Nucleus accumbens (tissue), 56 donors: ENCODE data around the gene CHD2.

Experiments
- DNase-seq, 56 donors: peaks; one replicate each; lab custom pipeline; 2025; lab: John Stamatoyannopoulos, UW

CHD2 gene

DNA sequence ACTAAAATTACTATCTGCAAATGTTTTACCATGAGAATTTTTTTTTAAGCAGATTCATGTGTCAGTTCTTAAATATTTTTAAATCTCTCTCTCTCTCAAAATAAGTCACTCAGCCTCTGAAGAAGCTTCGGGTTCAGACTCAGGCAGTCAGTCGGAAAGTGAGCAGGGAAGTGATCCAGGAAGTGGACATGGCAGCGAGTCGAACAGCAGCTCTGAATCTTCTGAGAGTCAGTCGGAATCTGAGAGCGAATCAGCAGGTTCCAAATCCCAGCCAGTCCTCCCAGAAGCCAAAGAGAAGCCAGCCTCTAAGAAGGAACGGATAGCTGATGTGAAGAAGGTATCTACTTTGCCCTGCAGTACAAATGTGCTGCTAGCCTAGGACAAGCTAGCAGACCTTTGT is 24.1 kb downstream of the CHD2 start:
- DNase-seq = peak in 4 of 56 donors; percentile 9 to 19 (median 16)

DNA sequence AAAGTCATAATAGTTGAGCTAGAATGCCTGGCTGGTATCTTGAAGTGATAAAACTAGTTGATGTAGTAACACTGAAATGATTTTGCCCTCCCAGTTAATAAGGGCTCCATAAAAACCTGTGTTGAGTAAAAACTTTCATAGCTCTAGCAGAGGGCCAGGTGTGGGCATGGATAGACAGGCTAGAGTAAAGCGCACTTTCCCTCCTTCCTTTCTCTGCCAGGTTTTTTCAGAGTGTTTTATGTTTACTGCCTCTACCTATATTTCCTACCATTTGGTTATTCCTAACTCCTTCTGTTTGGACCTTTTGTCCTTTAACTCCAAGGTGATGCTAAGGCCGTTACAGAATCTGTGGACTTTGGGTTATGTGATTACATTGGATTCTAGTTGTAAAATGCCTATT is 25.3 kb downstream of the CHD2 start:
- no peak for DNase-seq

DNA sequence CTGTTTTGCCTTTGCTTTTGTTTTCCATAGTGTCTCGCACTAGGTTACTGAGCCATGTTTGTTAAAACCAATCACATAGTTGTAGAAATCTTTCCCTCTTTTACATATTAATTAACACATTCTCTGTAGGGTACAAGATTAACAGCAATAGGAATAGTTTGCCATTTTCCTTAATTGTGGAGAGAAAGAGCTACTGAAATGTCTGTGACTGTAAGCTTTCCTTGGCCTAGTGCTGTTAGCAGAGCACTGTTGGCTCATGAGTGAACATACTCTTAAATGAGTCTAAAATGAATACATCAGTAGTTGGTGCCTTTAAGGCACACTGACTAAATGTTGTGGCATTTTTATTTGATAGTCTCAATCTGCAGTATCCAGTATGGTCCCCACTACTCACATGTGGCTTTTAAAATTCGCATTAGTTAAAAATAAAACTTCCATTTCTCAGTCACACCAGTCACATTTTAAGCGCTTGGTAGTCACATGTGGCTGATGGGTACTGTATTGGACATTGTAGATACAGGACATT is 28.2 kb downstream of the CHD2 start:
- DNase-seq = no peak

DNA sequence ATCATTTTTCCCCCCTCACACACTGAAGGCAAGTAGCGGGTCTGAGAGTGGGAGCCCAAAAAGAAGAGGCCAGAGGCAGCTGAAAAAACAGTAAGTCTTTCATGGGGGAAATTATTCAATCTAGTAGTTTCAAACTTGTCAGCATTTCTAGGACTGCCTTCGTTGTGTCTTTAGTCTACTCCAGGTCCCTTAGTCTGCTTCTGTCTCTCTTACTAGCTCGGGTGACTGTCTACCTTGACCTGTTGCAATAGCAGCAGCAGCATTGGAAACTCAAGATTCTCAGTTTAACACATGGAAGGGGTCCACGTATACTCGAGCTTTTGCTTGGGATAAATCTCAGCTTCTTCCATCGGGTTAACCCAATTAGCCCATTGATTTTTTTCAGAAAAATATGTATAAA is 28.9 kb downstream of the CHD2 start:
- DNase-seq = no peak

DNA sequence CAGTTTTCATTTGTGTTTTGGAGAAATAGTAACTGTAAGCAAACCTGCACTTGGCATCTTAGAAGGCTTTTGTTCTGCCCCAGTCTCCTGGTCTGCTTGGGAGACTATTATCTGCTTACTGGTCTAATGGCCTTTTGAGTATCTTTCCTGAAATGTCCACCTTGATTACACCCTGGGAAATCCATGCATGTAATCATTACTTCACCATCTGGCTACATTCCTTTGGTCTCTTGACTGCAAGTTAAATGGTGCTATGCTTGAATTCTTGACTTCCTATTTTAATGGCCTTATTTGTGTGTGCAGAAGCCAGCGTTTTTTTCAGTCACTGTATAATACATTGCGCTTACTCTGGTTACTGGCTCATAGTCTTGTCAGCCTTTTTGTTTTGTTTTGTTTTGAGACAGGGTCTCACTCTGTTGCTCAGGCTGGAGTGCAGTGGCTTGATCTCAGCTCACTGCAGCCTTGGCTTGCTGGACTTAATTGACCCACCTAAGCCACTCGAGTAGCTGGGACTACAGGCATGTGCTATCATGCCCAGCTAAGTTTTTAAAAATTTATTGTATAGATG is 30.0 kb downstream of the CHD2 start:
- DNase-seq = no peak

DNA sequence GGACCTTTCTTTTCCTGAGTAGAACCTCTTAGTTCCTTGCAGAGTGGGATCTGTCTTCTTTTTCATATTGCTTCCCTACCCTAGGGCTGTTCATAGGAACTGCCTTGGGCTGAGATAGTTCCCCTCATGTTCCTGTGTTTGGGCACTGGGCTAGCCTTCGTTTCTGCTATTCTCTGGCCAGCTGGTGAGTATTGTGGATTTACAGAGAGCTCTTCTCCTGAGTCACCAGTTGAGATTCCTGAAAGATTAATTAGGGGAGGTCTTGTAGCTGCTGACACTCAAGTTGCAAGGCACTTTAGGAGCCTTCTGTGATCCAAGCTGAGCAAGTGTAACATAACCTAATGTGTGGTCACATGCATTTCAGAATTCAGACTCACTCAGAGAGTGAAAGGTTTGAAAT is 30.7 kb downstream of the CHD2 start:
- no peak for DNase-seq

DNA sequence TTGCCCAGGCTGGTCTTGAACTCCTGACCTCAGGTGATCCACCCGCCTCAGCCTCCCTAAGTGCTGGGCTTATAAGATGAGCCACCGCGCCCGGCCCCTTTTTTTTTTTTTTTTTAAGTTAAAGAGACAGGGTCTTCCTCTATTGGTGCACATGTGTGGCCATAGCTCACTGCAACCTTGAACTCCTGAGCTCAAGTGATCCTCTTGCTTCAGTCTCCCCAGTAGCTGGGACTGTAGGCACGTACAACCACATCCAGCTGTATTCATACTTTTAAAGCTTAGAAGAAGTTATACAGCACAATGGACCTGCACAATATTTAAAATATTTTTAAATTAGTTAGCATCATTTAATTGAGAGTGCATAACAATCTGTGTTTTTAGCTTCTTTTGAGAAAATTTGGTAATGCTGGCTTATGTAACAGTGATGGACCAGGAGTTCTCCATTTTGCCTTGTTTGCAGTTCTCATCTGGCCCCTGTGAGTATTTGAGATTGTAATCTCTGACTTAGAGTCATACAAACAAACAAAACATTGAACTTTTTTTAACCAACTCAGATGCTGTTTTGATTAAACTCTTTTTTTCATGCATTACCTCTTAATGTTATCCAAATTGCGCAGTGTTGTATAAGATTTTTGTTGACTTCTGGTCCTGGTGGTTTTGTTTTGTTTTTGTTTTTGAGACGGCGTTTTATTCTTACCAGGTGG is 33.0 kb downstream of the CHD2 start:
- no peak for DNase-seq

DNA sequence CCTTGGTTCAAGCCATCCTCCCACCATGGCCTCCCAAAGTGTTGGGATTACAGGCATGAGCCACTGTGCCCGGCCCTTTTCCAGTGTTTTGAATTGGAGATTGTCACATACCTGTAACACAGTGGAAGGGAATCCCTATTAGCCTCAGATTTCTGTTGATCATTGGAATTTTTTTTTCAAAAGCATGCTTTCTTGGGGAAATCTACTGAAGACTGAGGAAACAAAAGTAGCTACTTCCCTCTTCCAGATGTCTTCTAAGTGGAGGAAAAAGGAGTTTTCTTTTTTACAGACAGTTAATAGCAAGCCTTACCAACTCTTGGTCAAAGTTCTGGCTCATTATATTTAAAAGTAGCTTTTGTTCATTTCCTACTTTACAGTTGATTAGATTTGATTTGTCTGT is 33.7 kb downstream of the CHD2 start:
- DNase-seq = no peak

DNA sequence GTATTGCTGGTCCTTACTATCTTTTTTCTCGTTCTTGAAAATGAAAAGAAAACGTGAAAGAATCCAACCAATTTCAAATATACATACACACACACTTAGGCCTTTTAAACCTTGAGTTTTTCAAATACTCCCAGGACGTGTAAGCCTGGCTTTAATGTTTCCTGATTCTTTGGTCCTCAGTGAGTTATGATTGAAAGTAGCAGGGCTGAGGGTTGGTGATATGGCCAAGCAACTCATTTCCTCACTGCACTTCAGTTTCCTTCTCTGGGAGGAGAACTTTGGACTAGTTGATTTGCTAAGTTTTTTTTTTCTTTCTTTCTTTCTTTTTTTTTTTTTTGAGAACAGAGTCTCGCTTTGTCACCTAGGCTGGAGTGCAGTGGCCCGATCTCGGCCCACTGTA is 34.6 kb downstream of the CHD2 start:
- DNase-seq = no peak

DNA sequence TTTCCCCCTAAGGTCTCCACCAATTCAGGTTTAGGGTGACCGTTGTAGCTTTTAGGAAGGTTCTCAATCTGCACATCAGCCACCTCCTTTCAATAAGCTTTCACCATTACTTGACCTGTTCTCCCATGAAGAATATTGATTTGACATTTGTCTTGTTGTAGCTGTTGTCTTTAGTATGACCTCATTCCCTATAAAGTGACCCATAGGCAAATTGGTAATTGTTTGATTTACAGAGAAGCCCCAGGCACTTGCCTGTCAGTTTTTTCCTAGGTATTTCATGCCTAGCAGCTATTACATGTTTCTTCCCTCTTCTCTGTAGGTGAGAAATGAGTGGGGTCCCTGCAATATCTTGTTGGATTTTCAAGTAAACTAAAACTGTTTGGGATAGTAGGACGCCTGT is 36.0 kb downstream of the CHD2 start:
- no peak for DNase-seq

DNA sequence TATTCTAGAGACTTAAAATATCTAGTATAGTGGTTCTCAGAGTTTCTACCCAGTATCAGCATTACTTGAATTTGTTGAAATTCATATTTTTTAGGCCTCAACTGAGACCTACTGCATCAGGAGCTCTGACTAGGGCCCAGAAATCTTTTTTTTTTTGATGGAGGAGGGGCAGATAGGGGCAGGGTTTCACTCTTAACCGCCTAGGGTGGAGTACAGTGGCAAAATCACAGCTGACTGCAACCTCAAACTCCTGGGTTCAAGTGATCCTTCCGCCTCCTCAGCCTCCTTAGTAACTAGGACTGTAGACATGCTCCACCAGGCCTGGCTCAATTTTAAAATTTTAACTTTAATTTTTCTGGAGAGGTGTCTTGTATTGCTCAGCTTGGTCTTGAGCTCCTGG is 36.6 kb downstream of the CHD2 start:
- DNase-seq = no peak

DNA sequence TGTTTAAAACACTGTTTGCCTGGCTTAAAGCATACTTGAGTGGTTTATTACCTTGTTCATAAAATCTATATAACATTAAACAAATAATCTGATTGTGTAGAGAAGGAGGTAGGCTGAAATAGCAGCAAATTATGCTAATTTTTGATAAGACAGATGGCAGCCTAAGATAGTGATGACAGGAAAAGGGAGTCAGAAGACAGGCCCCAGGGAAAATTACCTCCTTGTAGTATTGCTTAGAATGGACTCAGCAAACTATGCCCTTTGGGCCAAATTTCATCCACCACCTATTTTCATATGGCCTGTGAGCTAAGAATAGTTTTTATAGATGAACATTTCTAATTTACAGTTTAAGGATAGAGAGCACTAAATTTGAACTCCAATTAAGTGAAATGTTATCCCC is 37.8 kb downstream of the CHD2 start:
- no peak for DNase-seq

DNA sequence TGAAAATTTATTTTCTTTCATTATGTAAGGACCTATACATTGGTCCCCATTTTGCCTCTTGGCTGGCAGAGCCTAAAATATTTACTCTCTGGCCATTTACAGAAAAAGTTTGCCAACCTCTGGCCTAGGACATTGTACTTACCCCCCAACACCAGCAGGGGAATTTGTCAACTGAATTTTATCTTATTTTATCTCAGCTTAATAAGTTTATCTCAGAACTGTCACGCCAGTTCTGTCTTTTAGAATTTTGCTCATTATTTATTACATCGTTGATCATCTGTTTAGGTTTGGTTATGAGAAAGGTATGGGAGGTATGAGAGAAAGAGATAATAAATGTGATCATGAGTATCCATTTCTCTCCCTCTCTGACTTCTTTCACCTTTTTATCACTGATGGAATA is 38.3 kb downstream of the CHD2 start:
- no peak for DNase-seq

DNA sequence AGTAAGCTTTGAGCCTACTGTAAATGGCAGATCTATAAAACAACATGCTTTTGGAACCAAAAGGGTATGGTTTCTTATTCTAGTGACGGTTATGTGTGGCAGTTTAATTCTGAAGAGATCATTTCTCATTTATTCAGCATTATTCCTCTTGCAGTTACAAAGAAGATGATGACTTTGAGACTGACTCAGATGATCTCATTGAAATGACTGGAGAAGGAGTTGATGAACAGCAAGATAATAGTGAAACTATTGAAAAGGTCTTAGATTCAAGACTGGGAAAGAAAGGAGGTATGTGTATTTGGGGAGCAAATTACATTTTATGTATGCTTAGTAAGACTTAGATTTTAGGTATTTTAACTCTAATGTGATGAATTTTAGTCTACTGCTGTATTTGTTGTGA is 41.5 kb downstream of the CHD2 start:
- DNase-seq = no peak

DNA sequence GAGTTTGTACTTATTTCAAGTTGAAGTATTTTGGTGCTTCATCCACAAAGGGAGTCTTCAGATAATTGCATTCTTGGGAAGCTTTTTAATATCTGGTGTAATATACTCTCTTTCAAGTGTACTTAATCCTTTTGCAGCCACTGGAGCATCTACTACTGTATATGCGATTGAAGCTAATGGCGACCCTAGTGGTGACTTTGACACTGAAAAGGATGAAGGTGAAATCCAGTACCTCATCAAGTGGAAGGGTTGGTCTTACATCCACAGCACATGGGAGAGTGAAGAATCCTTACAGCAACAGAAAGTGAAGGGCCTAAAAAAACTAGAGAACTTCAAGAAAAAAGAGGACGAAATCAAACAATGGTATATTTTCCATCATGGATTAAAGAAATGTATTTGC is 42.6 kb downstream of the CHD2 start:
- no peak for DNase-seq

DNA sequence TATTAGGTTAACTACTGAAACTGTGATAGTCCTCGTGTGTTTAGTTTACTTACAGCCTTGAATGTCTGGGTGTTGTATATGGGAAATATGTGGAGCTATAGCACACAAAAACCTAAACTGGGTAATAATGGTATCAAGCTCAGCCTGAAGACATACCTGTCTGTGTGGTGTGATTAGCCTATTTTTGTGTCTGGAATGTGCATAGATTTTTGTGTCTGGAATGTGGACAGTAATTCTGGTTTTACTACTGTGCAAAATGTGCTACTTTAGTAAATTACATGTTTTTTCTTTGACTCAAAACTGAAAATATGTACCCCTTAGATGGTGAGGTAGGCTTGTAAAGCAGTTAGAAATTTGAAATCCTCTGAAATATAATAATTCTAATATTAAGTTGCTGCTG is 43.5 kb downstream of the CHD2 start:
- no peak for DNase-seq

DNA sequence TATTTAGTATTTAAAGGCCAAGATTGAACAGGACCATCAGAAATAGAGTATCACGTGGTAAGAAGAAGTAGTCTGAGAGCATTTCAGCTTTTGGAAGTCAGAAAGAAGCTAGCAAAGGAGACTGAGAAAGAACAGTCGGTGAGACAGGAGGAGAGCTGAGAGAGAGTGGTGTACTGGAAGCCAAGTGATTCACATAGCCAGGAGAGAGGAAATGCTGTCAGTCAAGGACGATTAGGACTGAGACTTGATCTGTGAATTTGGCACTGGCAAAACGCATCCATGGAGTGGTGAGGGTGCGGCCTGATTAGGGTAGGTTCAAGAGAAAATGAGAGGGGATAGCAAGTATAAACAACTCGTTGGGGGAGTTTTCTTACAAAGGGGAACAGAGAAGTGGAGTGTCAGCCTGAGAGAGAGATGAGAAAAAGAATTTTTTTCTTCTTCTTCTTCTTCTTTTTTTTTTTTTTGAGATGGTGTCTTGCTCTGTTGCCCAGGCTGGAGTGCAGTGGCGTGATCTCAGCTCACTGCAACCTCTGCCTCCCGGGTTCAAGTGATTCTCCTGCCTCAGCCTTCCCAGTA is 44.9 kb downstream of the CHD2 start:
- no peak for DNase-seq

DNA sequence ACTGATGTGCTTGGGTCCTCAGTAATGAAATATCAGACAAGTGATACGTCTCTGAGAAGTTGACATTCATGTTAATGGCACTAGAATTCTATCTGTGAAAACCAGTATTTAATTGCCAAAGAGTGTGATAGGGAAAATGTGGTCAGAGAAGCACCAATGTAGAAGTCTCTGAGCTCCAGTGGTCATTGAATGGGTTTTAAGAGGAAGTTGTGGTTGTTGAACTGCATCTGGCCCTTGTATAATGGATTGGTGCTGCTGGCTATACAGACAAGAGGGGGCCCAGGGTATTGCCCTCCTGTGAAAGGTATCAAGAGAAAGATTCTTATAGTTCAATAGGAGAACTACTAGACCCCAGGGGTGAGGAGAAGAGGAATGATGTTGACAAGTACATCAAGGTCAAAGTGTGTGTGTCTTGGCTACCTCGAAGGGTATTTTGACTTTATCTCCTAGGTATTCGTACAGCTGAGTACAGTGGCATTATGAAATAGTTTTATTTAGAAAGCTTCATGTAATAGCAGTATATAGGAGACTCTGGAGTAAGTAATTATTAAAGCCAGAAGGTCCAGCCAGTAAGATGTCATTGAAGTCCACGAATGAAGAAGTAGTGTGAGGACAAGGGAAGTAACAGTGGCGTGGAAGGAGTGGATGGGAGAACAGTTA is 47.1 kb downstream of the CHD2 start:
- no peak for DNase-seq

DNA sequence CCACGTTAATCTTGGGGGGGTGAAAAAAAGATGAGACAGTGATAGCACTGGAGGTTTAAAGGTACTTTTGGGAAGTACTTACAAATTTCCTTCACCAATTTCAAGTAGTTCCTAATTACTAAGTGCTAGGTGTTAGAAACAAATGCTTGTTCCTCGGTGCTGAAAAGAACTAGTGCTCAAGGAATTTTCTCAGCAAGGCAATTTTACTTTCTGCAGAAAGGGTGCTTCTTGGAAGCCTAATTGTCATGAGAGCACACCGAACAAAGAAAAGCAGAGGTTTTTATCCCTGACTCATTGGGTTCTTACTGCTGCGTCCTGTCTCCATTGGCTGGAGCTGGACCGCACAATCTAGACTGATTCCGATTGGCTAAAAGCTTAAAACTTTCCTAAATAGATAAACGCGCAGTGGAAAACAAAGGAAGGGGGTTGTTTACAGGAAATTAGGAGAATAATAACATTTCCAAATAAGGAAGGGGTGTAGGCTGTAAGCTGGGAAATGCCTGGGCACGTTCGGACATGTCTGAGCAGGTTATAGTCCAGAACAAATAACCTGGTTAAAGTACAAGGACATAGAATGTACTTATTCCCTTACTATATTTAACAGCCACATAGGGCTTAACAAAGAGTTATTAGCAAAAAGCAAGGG is 49.6 kb downstream of the CHD2 start:
- no peak for DNase-seq

DNA sequence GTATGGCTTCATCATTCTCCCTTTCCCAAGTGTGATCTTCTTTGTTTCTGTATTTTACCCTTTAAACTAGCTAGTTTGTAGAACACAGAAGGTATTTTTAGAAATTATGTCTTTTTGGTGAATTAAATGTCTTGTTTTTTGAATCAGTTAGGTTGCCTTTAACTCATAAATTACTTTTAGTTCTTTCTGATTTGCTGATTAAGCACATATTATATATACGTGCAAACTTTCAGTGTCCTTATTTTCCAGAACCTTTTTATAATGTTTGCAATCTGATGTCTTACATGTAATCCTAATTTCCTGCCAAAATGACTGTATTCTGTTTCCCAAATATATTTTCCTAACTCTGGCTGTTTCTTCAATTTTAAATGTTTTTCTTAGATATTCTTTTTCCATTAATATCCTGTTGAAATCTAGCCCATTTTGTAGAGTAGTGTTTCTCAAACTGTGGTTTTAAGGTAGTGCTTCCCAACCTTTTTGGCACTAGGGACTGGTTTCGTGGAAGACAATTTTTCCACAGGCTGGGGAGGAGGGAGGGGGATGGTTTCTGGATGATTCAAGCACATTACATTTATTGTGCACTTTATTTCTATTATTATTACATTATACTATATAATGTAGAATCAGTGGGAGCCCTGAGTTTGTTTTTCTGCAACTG is 51.8 kb downstream of the CHD2 start:
- DNase-seq = no peak

DNA sequence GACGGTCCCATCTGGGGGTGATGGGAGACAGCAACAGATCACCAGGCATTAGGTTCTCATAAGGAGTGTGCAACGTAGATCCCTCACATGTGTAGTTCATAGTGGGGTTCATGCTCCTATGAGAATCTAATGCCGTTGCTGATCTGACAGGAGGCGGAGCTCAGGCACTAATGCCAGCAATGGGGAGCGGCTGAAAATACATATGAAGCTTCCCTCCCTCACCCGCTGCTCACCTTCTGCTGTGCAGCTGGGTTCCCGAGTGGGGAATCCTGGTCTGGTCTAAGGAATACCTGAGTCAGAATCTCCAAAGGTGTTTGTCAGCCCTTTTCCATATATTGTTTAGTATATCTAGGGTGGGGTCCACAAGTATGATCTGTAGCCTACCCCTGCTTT is 52.3 kb downstream of the CHD2 start:
- no peak for DNase-seq
